Activated CD4-positive, alpha-beta T cell treated with anti-CD3 and anti-CD28 coated beads for 24 hours (primary cell): ENCODE results near the gene GUCA1C.

Source experiments
- DNase-seq, 2 donors: peaks; one replicate each; pipeline ENCODE4 v3.0.0-alpha.2; 2020; ENCODE audit warnings: low read depth in 2 of 2

GUCA1C gene

GRCh38 chr3:108953700-108954099 is at the start of gene GUCA1C:
Gene GUCA1C (minus strand): TSS chr3:108953879. CDS start chr3:108953762, 117 bp downstream.
- no peak for DNase-seq

- no peak for DNase-seq
These were observed 44.8 kb upstream of the GUCA1C start for GRCh38 chr3:108998436-108998835.

- DNase-seq, result no peak
These were observed 32.2 kb upstream of the GUCA1C start for GRCh38 chr3:108985844-108986243.

- no peak for DNase-seq
These were observed 29.4 kb upstream of the GUCA1C start for GRCh38 chr3:108983051-108983450.

GRCh38 chr3:108976058-108976457 is 22.4 kb upstream of the GUCA1C start:
- DNase-seq, result no peak

GRCh38 chr3:108973019-108973418 is 19.3 kb upstream of the GUCA1C start:
- DNase-seq, result no peak

- no peak for DNase-seq
These were observed 18.8 kb upstream of the GUCA1C start for GRCh38 chr3:108972482-108972881.

GRCh38 chr3:108970561-108970960 is 16.9 kb upstream of the GUCA1C start:
- no peak for DNase-seq

GRCh38 chr3:108966773-108967172 is 13.1 kb upstream of the GUCA1C start:
- no peak for DNase-seq

GRCh38 chr3:108959017-108959416 is 5.3 kb upstream of the GUCA1C start:
- no peak for DNase-seq

GRCh38 chr3:108953210-108953609 is 469 bp downstream of the GUCA1C start:
- DNase-seq, result no peak

GRCh38 chr3:108951820-108952501 is 1.7 kb downstream of the GUCA1C start:
- no peak for DNase-seq

GRCh38 chr3:108947855-108948254 is 5.8 kb downstream of the GUCA1C start:
- no peak for DNase-seq

GRCh38 chr3:108946292-108947285 is 7.1 kb downstream of the GUCA1C start:
- no peak for DNase-seq

GRCh38 chr3:108940568-108941263 is 13.0 kb downstream of the GUCA1C start:
- DNase-seq, result no peak

- no peak for DNase-seq
These were observed 13.5 kb downstream of the GUCA1C start for GRCh38 chr3:108940166-108940565.

GRCh38 chr3:108936924-108937689 is 16.6 kb downstream of the GUCA1C start:
- no peak for DNase-seq

GRCh38 chr3:108931035-108931434 is 22.6 kb downstream of the GUCA1C start:
- no peak for DNase-seq

- DNase-seq, result no peak
These were observed 34.8 kb downstream of the GUCA1C start for GRCh38 chr3:108918866-108919265.

- peak; percentile 31 to 50 for DNase-seq
These were observed 38.7 kb downstream of the GUCA1C start for GRCh38 chr3:108914774-108915641.
